ENCODE data around the gene MVP.
"Not testable (repeated sequence)": the region's sequence is repeated elsewhere in the genome, so short reads cannot be mapped to it uniquely, and the experiment has no call there.

Gene MVP

DNA sequence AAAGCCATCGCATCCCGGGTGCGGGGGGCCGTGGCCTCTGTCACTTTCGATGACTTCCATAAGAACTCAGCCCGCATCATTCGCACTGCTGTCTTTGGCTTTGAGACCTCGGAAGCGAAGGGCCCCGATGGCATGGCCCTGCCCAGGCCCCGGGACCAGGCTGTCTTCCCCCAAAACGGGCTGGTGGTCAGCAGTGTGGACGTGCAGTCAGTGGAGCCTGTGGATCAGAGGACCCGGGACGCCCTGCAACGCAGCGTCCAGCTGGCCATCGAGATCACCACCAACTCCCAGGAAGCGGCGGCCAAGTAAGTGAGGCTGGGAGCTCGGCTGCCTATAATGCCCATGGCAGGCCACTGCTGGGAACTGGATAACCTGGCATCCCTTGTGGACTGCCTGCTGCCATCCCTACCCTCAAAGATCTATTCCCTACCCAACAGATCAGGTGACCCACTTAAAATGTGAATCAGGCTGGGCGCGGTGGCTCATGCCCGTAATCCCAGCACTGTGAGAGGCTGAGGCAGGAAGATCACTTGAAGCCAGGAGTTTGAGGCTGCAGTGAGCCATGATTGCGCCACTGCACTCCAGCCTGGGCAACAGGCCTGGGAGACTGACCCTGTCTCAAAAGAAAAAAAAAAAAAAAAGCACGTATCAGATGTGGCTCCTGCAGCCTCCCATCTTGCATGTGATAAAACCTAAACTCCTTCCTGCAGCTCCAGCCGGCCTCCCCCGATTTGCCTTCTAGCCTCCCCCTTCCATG lies 24.5 kb downstream of the MVP start:
- DNase-seq = no peak

DNA sequence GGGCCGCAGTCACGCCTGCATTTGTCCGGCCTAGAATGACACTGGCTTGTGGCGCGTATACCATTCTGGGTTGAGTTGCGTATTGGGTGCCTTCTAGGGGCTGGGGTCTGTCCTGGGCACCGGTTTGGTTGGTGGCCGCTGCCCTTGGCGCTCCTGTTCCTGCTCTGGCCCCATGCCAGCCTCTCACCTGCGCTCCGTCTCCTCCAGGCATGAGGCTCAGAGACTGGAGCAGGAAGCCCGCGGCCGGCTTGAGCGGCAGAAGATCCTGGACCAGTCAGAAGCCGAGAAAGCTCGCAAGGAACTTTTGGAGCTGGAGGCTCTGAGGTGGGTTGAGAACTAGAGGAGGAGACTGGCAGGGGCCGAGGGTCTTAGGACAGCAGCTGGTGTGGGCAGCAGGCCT lies 25.4 kb downstream of the MVP start:
- DNase-seq = no peak

DNA sequence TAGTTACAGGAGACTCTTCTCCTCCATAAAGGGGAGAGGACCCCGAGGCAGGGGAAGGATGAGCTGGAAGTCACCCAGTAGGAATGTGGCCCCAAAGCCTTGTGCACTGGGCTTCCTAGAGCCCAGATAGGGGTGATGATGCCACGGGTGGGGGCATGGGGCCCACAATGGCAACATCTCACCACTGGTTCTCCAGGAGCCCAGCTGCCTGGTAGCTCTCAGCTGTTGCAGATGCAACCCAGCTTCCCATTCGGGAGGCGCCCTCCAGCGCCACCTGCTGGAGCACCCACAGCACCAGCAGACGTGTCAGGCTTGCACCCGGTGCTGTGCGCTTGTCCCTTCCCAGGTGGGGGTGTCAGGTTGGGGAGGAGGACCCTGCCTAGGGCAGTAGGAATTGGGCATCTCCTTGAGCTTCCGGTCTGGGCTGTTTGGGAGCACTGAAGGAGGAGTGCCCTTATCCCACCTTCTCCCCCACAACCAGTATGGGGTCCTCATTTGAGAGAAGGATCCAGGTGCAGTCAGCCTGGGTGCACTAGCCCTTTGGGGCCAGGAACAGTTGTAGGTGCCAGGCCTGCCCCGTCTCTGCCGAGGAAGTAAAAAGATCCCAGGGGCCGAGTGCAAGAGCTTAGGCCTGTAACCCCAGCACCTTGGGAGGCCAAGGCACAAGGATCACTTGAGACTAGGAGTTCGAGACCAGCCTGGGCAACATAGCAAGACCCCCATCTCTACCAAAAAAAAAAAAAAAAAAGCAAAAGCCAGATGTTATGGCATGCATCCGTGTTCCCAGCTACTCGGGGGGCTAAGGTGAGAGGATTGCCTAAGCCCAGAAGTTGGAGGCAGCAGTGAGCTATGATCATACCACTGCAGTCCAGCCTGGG lies 28.4 kb downstream of the MVP start:
- peak; percentile 47 for DNase-seq

DNA sequence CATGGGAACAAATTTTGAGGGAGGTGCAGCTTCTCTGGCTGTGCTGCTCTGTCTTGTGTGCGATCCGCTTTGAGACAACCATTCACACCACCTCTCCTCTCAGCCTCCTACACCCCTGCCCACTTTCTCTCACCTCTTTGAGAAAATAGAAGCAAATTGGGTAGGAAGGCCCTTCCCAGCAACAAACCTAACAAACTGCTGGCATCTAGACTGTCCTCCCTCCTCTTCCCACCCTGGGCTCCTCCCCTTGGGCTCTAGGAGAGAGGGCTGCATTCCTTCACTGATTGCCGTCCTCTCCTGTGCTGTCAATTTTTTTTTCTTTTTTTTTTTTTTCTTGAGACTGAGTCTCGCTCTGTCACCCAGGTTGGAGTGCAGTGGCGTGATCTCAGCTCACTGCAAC lies 29.2 kb downstream of the MVP start:
- DNase-seq = no peak

DNA sequence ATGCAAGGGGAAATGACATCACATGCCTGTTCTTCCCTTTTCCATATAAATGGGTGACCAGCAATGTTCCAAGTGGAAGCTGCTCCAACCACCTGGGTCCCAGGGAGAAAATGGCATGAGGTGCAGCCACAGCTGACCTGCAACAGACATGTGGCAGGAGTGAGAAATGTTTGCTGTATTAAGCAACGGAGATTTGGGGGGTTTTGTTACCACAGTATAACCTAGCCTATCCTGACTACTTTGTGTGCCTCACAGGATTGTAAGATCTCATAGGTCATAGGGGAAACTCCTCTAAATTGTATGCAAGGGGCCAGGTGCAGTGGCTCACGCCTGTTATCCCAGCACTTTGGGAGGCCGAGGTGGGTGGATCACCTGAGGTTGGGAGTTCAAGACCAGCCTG lies 30.7 kb downstream of the MVP start:
- DNase-seq = no peak

DNA sequence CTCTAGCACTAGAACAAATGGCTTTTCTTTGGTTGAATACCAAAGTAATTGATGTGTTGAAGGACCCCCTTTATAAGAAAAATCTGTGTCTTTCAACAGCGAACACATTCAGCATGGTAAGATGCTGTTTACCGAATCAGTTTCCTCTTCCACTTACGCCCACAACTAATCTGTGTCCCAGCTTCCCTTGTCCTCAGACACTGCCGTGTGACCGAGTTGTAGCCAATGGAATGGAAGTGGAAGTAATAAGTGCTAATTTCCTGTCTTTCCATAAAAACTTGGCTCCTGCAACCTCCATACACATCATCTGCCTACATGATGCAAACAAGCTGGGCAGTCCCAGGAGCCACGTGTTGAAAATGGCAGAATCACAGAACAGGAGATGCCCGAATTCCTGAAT lies 32.4 kb downstream of the MVP start:
- DNase-seq = peak; percentile 69

DNA sequence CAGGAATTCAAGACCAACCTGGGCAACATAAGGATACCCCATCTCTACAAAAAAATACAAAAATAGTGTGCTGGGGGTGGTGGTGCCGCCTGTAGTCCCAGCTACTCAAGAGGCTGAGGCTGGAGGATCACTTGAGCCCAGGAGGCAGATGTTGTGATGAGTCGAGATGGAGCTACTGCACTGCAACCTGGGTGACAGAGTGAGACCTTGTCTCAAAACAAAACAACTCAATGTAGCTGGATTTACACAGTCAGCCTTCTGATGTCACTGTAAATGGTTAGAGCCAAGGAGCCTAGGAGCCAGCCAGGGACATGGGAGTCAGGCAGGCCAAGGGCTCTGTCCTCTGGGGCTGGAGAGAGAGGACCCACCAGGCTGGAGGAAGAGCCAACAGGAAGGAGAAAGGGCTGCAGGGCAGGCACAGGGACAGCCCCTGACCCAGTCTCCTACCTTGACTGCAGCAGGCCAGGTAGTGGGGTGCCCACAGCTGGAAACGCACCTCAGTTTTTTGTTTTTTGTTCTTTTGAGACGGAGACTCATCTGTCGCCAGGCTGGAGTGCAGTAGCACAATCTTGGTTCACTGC lies 34.3 kb downstream of the MVP start:
- no peak for DNase-seq

DNA sequence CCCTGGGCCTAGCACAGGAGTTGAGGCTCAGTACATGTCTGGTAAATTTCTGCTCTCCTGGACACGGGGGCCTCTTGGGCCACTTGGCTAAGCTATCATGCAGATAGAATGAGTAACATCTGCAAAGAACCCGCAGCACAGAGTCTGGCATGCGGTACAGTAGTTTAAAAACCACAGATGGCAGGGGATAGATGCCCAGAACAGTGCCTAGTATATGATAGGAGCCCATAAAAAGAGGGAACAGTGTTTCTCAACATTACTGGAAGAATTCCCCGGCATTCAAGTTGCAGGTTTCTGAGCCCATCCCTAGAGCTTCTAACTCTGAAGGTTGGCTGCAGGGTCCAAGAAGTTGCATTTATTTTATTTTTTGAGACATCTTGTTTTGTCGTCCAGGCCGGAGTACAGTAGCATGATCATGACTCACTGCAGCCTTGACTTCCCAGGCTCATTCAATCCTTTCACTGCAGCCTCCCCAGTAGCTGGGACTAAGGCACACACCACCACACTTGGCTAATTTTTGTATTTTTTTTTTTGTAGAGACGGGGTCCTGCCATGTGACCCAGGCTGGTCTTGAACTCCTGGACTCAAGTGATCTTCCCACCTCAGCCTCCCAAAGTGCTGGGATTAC lies 37.0 kb downstream of the MVP start:
- peak; percentile 65 for DNase-seq

DNA sequence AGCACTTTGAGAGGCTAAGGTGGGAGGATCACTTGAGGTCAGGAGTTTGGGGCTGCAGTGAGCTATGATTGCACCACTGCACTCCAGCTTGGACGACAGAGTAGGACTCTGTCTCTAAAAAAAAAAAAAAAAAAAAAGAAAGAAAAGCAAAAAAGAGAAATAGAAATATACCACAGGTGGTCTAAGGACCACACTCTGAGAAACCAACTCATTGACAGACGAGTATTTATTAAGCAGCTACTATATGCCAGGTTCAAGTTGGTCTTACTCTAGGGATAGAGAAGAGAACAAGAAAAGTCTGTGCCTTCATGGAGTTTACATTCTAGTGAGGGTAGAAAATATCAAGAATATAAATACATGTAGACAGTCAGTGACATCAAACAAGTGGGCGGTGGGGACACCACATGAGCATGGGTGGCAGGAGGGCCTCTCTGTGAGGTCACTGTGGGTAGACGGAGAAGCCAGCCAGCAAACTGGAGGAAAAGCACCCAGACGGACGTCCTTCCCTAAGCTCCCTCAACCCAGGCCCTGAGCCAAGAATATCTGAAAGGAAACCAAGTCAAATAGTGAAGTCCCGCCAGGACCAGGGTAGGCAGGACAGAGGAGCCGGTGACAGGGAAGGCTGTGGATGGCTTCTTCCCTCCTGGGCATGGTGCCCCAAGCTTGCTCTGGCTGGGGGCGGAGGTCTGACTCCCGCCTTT lies 38.0 kb downstream of the MVP start:
- no peak for DNase-seq

DNA sequence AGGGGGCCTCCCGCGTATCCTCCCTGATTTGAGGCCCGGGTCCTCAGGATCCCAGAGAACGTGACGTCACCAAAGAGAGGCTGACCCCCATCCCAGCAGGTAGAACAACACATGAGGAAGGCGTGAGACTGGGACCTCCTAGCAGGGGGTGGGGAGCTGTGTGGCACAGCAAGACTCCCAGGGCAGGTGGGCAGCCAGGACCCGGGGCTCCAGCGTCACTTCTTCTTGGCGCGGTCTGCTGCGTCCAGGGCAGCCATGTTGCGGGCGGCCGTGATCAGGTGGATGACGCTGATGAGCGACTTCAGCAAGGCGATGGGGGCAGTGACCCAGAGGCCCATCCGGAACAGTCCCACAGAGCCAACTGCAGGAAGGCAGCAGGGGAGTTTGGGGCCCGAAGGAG lies 38.7 kb downstream of the MVP start:
- DNase-seq = no peak

DNA sequence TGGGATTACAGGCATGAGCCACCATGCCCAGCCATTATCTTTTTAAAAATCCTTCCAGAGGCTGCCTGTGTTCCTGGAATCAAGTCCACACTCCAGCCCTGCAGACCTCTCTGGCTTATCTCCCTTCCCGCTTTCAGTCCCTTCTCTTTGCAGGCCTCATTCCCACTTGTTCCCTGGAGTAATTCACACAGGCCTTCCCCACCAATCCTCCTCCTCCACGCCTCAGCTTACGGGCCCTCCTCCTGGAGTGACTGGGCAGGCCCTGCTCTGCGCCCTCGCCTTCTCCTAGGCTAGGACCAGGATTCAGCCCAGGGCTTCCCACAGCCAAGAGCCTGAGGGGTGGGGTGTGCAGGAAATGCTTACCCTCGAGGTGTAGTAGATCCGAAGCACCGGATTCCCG lies 40.0 kb downstream of the MVP start:
- DNase-seq = no peak

DNA sequence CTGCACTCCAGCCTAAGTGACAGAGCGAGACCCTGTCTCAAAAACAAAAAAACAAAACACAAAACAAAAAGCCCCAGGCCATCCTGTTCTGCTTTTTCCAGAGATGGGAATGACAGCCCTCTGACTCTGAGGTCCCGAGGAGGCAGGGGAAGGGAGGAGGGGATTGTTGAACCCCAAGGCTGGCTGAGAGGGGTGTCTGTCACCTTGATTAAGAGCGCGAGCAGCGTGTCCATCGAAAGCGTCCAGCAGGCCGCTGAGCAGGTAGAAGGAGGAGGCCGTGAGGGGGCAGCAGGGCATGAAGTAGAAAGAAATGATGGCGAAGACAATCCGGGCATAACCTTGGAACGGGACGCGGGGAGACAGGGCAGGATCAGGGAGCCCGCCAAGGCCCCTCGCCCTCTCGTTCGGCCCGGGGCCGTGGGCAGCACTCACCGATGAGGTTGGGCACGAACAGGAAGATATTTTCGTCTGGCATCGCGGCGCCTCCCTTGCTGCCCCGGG lies 42.2 kb downstream of the MVP start:
- DNase-seq = peak; percentile 7

DNA sequence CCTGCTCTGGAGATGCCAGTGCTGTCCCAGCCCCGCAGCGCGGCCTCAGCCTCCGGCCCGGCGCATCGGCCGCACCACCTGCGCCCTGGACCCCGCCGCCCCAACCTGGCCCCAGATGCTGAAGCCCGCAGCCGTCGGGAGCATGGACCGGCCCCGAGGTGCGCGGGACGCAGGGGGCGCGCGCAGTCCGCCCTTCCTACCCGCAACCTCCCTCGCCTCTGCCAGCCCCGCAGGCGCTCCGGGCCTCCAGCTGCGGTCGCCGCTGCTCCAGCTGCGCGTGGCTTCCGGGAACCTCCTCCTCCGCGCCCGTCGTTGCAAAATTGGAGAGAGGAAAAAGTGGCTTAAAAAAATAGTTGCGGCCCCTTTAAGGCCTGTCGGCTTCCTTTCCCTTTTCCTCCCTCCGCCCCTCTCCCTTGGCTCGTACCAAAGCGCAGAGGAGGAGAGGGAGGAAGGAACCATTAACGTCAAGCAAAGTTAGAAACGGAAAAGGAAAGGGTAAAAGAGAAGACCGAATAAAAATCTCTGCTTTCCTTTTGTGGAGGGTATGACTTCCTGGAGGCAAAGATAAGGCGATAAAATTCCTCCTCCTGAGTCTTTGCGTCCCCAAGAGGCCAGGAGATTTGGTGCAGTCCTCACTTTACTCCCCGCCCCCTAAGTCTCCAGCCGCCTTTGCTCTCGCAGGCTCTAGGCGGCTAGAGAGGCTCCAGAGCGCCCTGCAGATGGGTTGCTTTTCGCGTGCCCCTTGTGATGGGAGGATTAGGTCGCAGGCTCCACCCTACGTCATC lies 42.8 kb downstream of the MVP start, which contains the start of gene CDIPT:
CDIPT (minus strand) TSS at position 343 of the 785 bp plus-strand sequence. CDS start 369 bp downstream, outside the sequence.
- peak; percentile 97 for DNase-seq

DNA sequence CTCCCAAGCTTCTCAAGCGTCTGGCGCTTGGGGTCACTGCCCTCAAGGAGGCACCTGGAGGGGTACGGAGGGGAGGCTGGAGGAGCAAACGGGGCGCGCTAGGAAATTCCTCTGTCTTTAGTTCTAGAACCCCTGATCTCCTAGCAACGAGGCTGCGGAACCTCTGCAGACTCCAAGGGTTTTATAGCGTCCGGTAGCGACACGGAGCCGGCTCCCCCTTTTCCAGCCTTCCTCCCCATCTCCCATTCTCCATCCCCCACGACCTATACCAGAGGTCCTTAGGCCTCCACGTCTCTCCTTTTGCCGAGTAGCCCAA lies 43.4 kb downstream of the MVP start:
- no peak for DNase-seq

DNA sequence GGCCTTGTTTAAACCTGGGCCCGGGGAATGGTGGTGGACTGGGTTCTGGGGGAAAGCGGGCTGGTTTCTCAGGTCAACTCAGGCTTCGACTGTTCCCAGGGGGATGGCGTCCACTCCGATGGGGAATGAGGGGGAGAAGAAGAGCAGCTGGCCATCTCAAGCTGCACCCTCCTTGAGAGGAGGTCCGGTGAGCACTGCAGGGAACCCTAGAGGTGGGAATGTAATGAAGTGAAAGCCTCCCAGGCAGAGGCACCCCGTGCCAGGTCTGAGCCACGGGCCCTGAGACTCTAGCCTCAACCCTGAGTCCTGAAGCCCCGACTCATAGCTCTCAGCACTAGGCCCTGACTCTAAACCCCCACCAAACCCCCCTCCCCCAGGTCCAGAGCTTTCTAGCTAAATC lies 43.9 kb downstream of the MVP start:
- no peak for DNase-seq

DNA sequence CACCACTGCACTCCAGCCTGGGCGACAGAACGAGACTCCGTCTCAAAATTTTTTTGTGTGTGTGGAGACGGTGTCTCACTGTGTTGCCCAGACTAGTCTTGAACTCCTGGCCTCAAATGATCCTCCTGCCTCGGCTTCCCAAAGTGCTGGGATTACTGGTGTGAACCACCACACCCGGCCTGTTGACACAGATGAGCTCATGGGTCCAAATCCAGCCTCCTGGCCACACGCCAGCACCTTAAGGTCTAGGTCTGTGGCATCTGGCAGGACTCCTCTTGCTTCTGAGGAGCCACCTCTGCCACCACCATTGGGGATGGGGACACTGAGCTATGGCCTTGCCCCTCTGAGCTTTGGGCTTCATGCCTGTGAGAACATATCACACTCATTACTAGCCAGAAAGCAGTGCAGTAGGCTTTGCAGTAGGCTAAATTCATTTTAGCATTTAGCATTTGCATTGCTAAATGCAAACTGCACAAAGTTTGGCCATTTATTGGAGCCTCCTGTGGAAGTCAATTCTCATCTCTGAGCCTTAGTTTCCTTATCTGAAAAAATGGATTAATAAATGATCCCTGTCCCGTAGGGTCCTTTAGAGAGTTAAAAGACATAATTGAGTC lies 48.2 kb downstream of the MVP start:
- no peak for DNase-seq

DNA sequence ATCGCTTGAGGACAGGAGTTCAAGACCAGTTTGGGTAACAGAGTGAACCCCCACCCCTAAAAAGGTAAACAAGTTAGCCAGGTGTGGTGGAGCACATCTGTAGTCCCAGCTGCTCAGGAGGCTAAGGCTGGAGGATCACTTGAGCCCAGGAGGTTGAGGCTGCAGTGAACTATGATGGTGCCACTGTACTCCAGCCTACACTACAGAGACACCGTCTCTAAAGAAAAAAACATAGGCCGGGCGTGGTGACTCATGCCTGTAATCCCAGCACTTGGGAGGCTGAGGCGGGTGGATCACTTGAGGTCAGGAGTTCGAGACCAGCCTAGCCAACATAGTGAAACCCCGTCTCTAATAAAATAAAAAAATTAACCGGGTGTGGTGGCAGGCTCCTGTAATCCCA lies 48.8 kb downstream of the MVP start:
- DNase-seq = not testable (repeated sequence)

DNA sequence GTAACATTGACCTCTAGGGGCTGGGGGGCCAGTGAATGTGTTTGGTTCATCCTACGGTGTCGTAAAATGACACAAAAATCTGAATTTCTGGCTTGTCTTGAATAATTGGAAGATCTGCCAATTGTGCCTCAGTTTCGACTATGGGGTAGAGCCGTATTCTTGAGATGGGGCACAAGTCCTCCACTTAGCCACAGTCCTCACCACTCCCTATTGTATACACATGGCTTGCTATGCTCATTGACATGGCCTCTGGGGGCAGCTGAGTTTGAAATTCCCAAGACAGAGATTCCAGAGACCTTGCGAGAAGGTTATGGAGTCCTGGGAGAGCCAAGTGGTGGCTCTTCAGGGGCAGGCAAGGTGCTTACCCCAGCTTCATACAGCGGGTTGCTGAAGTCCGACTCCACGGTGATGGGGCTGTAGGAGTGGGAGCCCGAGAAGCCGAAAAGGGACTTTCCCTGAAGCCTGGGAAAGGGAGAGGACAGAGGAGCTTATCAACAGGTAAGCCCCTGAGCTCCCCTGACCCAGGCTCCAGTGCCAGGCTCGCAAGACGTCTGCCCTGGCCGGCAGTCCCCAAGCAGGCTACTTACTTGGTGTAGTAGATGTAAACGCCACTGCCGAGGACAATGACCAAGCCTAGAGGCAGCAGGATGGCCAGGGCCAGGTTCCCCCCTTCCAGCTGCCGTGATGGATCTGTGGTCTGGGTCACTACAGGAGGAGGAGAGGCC lies 51.7 kb downstream of the MVP start:
- DNase-seq = no peak

DNA sequence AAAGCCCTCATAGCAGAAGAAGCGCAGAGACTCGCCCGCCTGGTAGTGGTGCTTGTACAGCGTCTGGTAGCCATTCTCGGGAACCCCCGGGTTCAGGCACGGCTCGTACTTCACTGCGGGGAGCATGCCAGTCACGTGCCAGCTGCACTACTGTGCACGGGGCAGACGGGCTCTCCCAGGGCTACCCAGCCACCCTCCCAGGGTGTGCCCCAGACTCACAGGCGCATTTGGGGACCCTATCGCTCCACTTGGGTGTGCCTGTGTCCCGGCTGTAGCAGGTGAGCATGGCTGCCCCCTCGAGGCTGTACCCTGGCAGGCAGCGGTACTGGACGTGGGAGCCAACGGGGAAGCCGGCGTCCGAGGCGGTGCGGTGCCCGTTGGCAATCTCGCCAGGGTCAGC lies 53.1 kb downstream of the MVP start:
- DNase-seq = no peak

DNA sequence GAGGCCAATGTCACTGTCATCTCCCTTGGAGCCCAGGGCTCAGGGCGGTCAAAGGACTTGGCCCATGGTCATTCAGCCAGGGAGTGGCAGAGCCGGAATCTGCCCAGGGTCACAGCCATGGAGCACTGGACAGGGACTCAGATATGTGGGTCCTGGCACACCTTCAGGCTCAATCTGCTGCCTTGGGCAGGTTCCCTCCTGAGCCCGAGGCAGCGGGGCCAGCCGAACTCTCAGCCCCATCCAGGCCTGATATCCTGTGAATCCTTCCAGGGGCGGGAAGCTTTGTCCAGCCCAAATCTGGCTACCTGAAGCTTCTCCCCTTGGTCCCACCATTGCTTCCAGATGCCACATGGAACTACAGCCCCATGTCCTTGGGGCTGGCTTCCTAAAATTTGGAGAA lies 54.9 kb downstream of the MVP start:
- DNase-seq = no peak

All from fibroblast of skin of abdomen (primary cell).